Measurements from ENCODE around the gene DLGAP4.

DNA sequence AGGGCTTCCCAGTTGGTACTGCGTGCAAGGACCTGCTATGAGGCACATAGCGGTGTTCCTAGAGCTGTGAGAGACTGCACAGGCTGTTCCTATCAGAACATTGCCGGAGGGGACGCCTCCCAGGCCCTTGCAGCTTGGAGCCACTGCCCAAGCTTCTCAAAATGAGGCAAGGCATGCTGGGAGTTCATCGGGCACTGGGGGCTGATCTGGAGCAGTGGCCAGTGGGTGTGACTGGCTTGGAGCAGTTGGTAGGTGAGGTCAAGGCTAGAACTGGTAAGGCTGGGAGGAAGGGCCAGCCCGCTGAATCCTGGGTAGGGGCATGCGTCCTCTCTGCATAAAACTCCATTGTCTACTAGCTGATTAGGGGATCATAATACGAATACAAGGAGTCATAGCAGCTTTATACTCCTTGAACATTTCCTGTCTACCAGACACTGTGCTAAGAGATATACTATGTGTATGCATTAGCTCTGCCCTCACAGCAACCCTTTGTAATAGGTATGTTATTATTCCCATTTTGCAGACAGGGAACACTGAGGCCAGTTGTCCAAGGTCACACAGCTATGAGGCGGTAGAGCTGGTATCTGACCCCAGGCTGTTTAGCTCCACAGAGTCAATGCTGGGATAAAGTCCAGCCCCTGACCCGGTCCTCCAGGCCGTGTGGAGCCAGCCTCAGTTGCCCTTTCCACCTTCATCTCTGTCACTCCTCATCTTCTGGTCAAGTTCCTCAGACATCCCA lies 53.7 kb downstream of the DLGAP4 start:
- TF ChIP-seq FOXK2 (conservative IDR thresholded peaks at IDR 0.05 in 1 of 2, IDR thresholded peaks at IDR 0.05 in 1 of 2; ENCODE audit: low read depth in 2 of 2) = no peak
- TF ChIP-seq ZZZ3 (IDR thresholded peaks at IDR 0.05) = no peak
- TF ChIP-seq XRCC3 (IDR thresholded peaks at IDR 0.05) = no peak
- TF ChIP-seq POLR2AphosphoS5 (IDR thresholded peaks at IDR 0.05; ENCODE audit: control insufficient read depth, insufficient read depth, low read depth, low read length) = no peak
- TF ChIP-seq, protein P1, sequence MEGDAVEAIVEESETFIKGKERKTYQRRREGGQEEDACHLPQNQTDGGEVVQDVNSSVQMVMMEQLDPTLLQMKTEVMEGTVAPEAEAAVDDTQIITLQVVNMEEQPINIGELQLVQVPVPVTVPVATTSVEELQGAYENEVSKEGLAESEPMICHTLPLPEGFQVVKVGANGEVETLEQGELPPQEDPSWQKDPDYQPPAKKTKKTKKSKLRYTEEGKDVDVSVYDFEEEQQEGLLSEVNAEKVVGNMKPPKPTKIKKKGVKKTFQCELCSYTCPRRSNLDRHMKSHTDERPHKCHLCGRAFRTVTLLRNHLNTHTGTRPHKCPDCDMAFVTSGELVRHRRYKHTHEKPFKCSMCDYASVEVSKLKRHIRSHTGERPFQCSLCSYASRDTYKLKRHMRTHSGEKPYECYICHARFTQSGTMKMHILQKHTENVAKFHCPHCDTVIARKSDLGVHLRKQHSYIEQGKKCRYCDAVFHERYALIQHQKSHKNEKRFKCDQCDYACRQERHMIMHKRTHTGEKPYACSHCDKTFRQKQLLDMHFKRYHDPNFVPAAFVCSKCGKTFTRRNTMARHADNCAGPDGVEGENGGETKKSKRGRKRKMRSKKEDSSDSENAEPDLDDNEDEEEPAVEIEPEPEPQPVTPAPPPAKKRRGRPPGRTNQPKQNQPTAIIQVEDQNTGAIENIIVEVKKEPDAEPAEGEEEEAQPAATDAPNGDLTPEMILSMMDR (IDR thresholded peaks at IDR 0.05 in 2 of 3, conservative IDR thresholded peaks at IDR 0.05 in 1 of 3; ENCODE audit: insufficient read depth in 2 of 3, low read depth in 1 of 3, low read length in 3 of 3) = no peak

Data from K562 (cell line).